Left lung (tissue), 10 donors: ENCODE measurements around the gene KCTD12. TPM values are rescaled to one million over a fixed set of nuclear protein-coding genes. Genes with fewer than 3 reads are reported as not detected.

Experiments
- ATAC-seq: fragments of 200-7000 bp; cut with Tn5 transposase; one replicate; pipeline ENCODE4 v1.9.1; 2020; ENCODE audit warnings: moderate library complexity
- DNase-seq, 4 donors: peaks; one replicate each; pipeline ENCODE4 v3.0.0-alpha.2; 2013 to 2020
- H3K27ac ChIP-seq, 2 donors: fragments of 200-600 bp; sonication (generic) in 1 of 2; one replicate each; pipeline versions ENCODE4 v1.5.0 to v1.8.0; 2020 to 2021
- H3K27me3 ChIP-seq, 2 donors: fragments of 200-600 bp; sonication (generic) in 1 of 2; one replicate each; pipeline versions ENCODE4 v1.5.0 to v1.8.0; 2020 to 2021
- H3K36me3 ChIP-seq, 2 donors: fragments of 200-600 bp; sonication (generic) in 1 of 2; one replicate each; pipeline versions ENCODE4 v1.5.0 to v1.8.0; 2020 to 2021
- H3K4me1 ChIP-seq, 2 donors: fragments of 200-600 bp; one replicate each; pipeline ENCODE4 v1.8.0; 2021
- H3K4me3 ChIP-seq, 2 donors: fragments of 200-600 bp; sonication (generic) in 1 of 2; one replicate each; pipeline versions ENCODE4 v1.5.0 to v1.8.0; 2020 to 2021; ENCODE audit warnings: mild to moderate bottlenecking in 1 of 2
- H3K9me3 ChIP-seq, 2 donors: fragments of 200-600 bp; sonication (generic) in 1 of 2; one replicate each; pipeline versions ENCODE4 v1.5.0 to v1.8.0; 2020 to 2021
- CTCF ChIP-seq, 2 donors: fragments of 200-600 bp; sonication (generic) in 1 of 2; IDR thresholded peaks; one replicate each; pipeline versions ENCODE4 v1.5.0 to v1.8.0; 2021; ENCODE audit warnings: antibody characterized with exemption in 2 of 2
- intact Hi-C, 2 donors: fragments of 100-400 bp; cut with DNase I; formaldehyde crosslinking; loops; one replicate each; pipeline versions ENCODE4 v1.11.2 to v1.14.2; 2022
- polyA plus RNA-seq, 6 donors: library from polyadenylated mRNA; unstranded; fragments of 120-200 nt; gene quantifications; one replicate each; pipeline ENCODE4 v1.2.1, GENCODE V29; 2013; ENCODE audit not compliant: insufficient read length in 6 of 6
- total RNA-seq, 2 donors: library from RNA; stranded (reverse); fragmentation: NEBNext Ultra II Directional; extraction: Animal tissue kit (Norgen Biotek cat#: 25700); gene quantifications; one replicate each; pipeline ENCODE4 v1.2.1, GENCODE V29; 2021
- donor health status: DM: no; HTN: yes; CAD: no.
- donor health status: DM: no; HTN: no; CAD: no.

The KCTD12 gene
- total and polyA plus RNA-seq, 8 donors: 153 to 234 (median 180) TPM

GRCh38 chr13:76894401-76895110, 8.4 kb upstream of the KCTD12 start:
- intact Hi-C loops: no loop called here
- peaks cover 0 to 11% of the 10 kb centered on the region in 2 donors for H3K9me3 ChIP-seq
- H3K4me1 ChIP-seq: peaks cover 0 to 9% of the 10 kb centered on the region in 2 donors
- peaks cover 0 to 7% of the 10 kb centered on the region in 2 donors for H3K27me3 ChIP-seq
- ATAC-seq (peak; percentile 47), DNase-seq (no peak)
- peak overlapping the region in 1 of 2 donors; percentile 7 for H3K27ac ChIP-seq
- H3K4me3 ChIP-seq: no peak overlapping the region
- H3K36me3 ChIP-seq: no peaks in the 10 kb centered on the region
- no peak for TF ChIP-seq CTCF (IDR thresholded peaks at IDR 0.05)

- H3K27me3 ChIP-seq: peaks cover 0 to 7% of the 10 kb centered on the region in 2 donors
- H3K4me1 ChIP-seq: peaks cover 0 to 13% of the 10 kb centered on the region in 2 donors
- H3K9me3 ChIP-seq: no peaks in the 10 kb centered on the region
- DNase-seq: no peak
- no peak overlapping the region for H3K27ac ChIP-seq
- TF ChIP-seq CTCF (IDR thresholded peaks at IDR 0.05): no peak
- no peak for ATAC-seq
- no peak overlapping the region for H3K4me3 ChIP-seq
- intact Hi-C loops: no loop called here
- no peaks in the 10 kb centered on the region for H3K36me3 ChIP-seq
Observed at GRCh38 chr13:76892488-76892887, 6.3 kb upstream of the KCTD12 start.

DNA sequence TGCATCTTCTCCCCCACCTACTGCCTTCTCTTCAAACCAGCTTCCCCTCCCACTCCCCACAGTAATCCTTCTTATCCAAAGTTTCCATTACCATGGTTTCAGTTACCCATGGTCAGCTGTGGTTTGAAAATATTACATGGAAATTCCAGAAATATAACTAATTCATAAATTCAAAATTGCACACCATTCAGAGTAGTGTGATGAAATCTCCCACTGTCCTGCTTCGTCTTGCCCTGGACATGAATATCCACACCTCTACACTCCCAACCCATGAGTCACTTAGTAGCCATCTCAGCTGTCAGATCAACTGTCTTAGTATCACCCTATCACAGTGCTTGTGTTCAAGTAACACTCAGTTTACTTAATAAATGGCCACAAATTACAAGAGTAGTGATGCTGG, 3.8 kb upstream of the KCTD12 start:
- intact Hi-C loops: no loop called here
- H3K4me3 ChIP-seq: no peak overlapping the region
- no peaks in the 10 kb centered on the region for H3K9me3 ChIP-seq
- peaks cover 0 to 7% of the 10 kb centered on the region in 2 donors for H3K27me3 ChIP-seq
- no peak for TF ChIP-seq CTCF (IDR thresholded peaks at IDR 0.05)
- ATAC-seq (no peak), DNase-seq (no peak)
- H3K27ac ChIP-seq: no peak overlapping the region
- no peaks in the 10 kb centered on the region for H3K36me3 ChIP-seq
- H3K4me1 ChIP-seq: peaks cover 0 to 22% of the 10 kb centered on the region in 2 donors

DNA sequence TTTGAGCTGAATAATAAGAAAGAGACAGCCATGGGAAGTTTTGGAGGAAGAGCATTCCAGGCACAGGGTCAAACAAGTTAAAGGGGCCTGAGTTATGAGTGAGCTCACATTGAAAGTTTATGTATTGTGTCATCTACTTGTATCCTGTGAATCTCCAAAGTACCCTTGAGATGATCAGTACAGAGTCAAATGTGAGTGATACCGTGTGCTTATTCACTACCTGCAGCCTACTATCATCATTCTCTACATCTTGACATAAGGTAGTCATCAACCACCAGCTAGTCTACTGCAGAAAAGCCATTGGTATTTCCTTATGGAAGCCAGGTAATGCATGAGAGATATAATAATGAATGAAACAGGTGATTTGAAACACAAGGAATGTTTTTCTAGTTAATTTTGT, 3.0 kb upstream of the KCTD12 start:
- H3K27me3 ChIP-seq: peaks cover 0 to 7% of the 10 kb centered on the region in 2 donors
- H3K9me3 ChIP-seq: no peaks in the 10 kb centered on the region
- H3K4me3 ChIP-seq: no peak overlapping the region
- DNase-seq: no peak
- no peak overlapping the region for H3K27ac ChIP-seq
- no peak for TF ChIP-seq CTCF (IDR thresholded peaks at IDR 0.05)
- no peak for ATAC-seq
- H3K4me1 ChIP-seq: peaks cover 0 to 15% of the 10 kb centered on the region in 2 donors
- no peaks in the 10 kb centered on the region for H3K36me3 ChIP-seq
- intact Hi-C loops: loop anchor here in 1 of 2 donors (5.0 kb wide), 1 partner anchor 222 kb away; no protein-coding TSS in a partner anchor

DNA sequence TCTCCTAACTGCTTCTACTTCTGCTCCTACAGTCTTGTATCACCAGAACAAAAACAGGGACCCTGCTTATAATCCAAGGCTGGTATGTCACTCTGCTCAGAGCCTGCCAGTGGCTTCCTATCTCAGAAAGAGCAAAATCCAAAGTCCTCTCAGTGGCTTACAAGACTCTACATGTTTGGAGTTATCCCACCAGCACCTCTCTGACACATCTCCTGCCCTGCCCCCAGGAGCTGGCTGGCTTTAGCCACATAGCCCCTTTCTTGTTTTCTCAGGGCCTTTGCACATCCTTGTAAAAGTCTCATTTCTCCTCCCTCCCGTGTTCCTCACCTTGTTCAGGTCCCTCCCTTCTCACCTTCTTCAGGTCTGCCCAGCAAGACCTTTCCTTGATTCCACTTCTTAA, 2.2 kb upstream of the KCTD12 start:
- TF ChIP-seq CTCF (IDR thresholded peaks at IDR 0.05): no peak
- intact Hi-C loops: loop anchor here in 1 of 2 donors (5.0 kb wide), 1 partner anchor 221 kb away; no protein-coding TSS in a partner anchor
- H3K36me3 ChIP-seq: no peaks in the 10 kb centered on the region

More for the DNA sequence above, 2.2 kb upstream of the KCTD12 start:
- Histone ChIP-seq H3K4me3 (no peak overlapping the region), H3K27me3 (peaks cover 0 to 7% of the 10 kb centered on the region in 2 donors), H3K4me1 (peaks cover 0 to 15% of the 10 kb centered on the region in 2 donors), H3K27ac (no peak overlapping the region), H3K9me3 (no peaks in the 10 kb centered on the region)
- DNase-seq: no peak
- no peak for ATAC-seq
